Measurements from ENCODE around the gene PTCRA.
"Not testable (repeated sequence)": the region's sequence is repeated elsewhere in the genome, so short reads cannot be mapped to it uniquely, and the experiment has no call there.

PTCRA gene, protein sequence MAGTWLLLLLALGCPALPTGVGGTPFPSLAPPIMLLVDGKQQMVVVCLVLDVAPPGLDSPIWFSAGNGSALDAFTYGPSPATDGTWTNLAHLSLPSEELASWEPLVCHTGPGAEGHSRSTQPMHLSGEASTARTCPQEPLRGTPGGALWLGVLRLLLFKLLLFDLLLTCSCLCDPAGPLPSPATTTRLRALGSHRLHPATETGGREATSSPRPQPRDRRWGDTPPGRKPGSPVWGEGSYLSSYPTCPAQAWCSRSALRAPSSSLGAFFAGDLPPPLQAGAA

DNA sequence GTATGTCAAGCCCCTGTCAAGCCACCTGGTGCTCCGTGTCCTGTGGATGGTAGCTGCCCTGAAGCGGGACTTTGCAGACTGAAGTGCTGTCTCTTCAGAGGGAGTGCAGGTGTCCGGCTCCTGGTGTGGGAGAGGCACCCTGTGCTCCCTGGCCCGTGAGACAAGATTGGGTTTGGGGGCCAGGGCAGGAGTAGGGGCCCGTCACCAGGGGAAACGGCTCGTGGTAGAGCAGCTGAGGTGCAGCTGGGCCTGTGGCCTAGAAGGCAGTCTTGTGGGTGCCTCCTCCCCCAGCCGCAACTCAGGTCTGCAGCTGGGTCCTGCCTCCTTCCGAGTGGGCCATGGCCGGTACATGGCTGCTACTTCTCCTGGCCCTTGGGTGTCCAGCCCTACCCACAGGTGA, at the start of gene PTCRA:
PTCRA (plus strand) TSS at position 322 of the 400 bp plus-strand sequence; CDS start at position 339, 17 bp downstream.
- DNase-seq (ENCODE audit: low read depth), result no peak
- TF ChIP-seq, protein P1, sequence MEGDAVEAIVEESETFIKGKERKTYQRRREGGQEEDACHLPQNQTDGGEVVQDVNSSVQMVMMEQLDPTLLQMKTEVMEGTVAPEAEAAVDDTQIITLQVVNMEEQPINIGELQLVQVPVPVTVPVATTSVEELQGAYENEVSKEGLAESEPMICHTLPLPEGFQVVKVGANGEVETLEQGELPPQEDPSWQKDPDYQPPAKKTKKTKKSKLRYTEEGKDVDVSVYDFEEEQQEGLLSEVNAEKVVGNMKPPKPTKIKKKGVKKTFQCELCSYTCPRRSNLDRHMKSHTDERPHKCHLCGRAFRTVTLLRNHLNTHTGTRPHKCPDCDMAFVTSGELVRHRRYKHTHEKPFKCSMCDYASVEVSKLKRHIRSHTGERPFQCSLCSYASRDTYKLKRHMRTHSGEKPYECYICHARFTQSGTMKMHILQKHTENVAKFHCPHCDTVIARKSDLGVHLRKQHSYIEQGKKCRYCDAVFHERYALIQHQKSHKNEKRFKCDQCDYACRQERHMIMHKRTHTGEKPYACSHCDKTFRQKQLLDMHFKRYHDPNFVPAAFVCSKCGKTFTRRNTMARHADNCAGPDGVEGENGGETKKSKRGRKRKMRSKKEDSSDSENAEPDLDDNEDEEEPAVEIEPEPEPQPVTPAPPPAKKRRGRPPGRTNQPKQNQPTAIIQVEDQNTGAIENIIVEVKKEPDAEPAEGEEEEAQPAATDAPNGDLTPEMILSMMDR (IDR thresholded peaks at IDR 0.05; ENCODE audit: low read depth, low read length, missing control alignments), result no peak
- in situ Hi-C loops (cut with HindIII; ENCODE audit: low sequenced_read_pairs), result no loop called here
- H3K4me3 ChIP-seq (ENCODE audit: low read depth, low read length), result no peak within 1 kb of the TSS

DNA sequence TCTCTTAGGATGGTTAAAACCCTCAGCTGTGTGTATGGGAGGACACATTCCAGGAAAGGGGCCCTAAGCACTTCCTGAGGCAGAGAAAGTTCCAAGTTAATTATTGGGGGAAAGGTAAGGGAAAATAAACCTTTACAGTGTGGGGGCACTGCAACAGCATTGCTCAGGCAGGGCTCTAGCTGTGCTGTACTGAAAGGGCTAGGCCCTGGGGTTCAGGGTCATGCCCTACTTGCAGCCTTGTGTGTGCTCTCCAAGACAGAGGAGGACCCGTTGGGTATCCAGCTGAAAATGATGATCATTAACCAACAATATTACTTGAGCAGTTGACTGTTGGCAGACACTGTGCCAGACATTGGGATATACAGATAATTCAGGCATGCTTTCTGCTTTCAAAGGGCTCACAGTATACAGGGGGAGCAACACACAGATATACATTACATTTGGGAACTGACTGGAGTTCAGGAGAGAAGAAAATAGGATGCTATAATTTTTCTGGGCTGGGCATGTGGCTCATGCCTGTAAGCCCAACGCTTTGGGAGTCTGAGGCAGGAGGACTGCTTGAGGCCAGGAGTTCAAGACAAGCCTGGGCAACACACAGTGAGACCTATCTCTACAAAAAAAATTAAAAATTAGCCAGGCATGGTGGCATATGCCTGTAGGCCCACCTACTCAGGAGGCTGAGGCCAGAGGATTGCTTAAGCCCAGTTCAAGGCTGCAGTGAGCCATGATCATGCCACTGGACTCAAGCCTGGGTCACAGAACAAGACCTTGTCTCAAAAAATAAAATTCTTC, 45.5 kb upstream of the PTCRA start:
- in situ Hi-C loops (cut with HindIII; ENCODE audit: low sequenced_read_pairs), result loop anchor here (25.0 kb wide), 1 partner anchor 208 kb away; no protein-coding TSS in a partner anchor
- no peak for DNase-seq (ENCODE audit: low read depth)
- no peak overlapping the region for H3K4me3 ChIP-seq (ENCODE audit: low read depth, low read length)
- TF ChIP-seq, protein P1 (IDR thresholded peaks at IDR 0.05; ENCODE audit: low read depth, low read length, missing control alignments), result no peak

- H3K4me3 ChIP-seq (ENCODE audit: low read depth, low read length), result no peak overlapping the region
- TF ChIP-seq, protein P1 (IDR thresholded peaks at IDR 0.05; ENCODE audit: low read depth, low read length, missing control alignments), result no peak
- in situ Hi-C loops (cut with HindIII; ENCODE audit: low sequenced_read_pairs), result loop anchor here (25.0 kb wide), 1 partner anchor 209 kb away; no protein-coding TSS in a partner anchor
- no peak for DNase-seq (ENCODE audit: low read depth)
These were observed 44.1 kb upstream of the PTCRA start for GRCh38 chr6:42871711-42872110.

DNA sequence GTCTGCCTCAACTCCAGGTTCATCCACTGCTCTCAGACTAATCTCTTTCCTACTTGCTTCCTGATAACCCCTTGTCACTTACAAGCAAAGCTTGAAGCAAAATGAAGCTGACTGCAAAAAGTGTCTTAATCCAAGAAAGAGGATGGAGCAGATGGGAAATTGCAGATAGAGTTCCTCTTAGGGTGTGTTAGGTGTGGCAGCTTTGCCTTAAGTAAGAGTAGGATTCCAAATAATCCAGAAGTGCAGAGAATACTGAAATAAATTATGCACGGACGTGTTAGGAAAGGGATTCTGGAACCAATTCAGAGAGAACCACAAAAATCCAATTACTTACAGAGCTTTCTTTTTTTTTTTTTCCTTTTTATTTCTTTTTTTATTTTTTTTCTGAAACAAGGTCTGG, 42.5 kb upstream of the PTCRA start:
- TF ChIP-seq, protein P1 (IDR thresholded peaks at IDR 0.05; ENCODE audit: low read depth, low read length, missing control alignments), result no peak
- DNase-seq (ENCODE audit: low read depth), result no peak
- no peak overlapping the region for H3K4me3 ChIP-seq (ENCODE audit: low read depth, low read length)
- in situ Hi-C loops (cut with HindIII; ENCODE audit: low sequenced_read_pairs), result loop anchor here (25.0 kb wide), 1 partner anchor 211 kb away; no protein-coding TSS in a partner anchor

DNA sequence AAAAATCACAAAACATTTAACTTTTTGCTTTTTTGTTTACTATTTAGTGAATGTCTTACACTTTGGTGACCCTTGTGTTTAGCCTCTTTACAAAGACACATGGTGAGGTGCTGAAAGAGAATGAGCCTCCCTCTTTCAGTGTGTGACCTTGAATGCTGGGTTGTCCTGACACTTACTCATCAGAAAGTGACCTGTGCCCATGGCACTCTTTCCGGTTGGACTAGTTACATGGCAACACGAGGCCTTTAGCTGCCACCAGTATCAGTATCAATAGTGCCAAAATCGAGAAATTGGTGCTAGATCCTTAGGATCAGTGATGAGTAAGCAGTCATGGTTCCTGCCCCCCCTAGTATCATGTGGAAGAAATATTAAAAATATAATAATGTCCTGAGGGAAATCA, 38.2 kb upstream of the PTCRA start:
- in situ Hi-C loops (cut with HindIII; ENCODE audit: low sequenced_read_pairs), result no loop called here
- DNase-seq (ENCODE audit: low read depth), result no peak
- no peak overlapping the region for H3K4me3 ChIP-seq (ENCODE audit: low read depth, low read length)
- TF ChIP-seq, protein P1 (IDR thresholded peaks at IDR 0.05; ENCODE audit: low read depth, low read length, missing control alignments), result no peak

- in situ Hi-C loops (cut with HindIII; ENCODE audit: low sequenced_read_pairs), result no loop called here
- peak; percentile 66 for DNase-seq (ENCODE audit: low read depth)
- TF ChIP-seq, protein P1 (IDR thresholded peaks at IDR 0.05; ENCODE audit: low read depth, low read length, missing control alignments), result peak; percentile 14
- H3K4me3 ChIP-seq (ENCODE audit: low read depth, low read length), result peak within 1 kb of the TSS; percentile 98
These were observed 36.2 kb upstream of the PTCRA start, which contains the start of gene RPL7L1 for GRCh38 chr6:42879372-42880239. Gene RPL7L1 (plus strand): TSS chr6:42879616. CDS start chr6:42879911, 295 bp downstream.

GRCh38 chr6:42880240-42880817, 35.5 kb upstream of the PTCRA start:
- in situ Hi-C loops (cut with HindIII; ENCODE audit: low sequenced_read_pairs), result not testable (repeated sequence)
- peak overlapping the region; percentile 98 for H3K4me3 ChIP-seq (ENCODE audit: low read depth, low read length)

GRCh38 chr6:42880871-42881270, 35.0 kb upstream of the PTCRA start:
- DNase-seq (ENCODE audit: low read depth); in situ Hi-C loops (cut with HindIII; ENCODE audit: low sequenced_read_pairs): not testable (repeated sequence)
- peak overlapping the region; percentile 98 for H3K4me3 ChIP-seq (ENCODE audit: low read depth, low read length)

More at GRCh38 chr6:42880240-42880817, 35.5 kb upstream of the PTCRA start:
- DNase-seq (ENCODE audit: low read depth), result not testable (repeated sequence)
